Esophagus squamous epithelium (tissue), 5 donors: ENCODE measurements around the gene LMTK2. TPM values are rescaled to one million over a fixed set of nuclear protein-coding genes. Genes with fewer than 3 reads are reported as not detected.

Experiments
- DNase-seq: peaks from one replicate; lab custom pipeline; 2025; lab: John Stamatoyannopoulos, UW
- H3K27ac ChIP-seq, 4 donors: fragments of 200-600 bp; sonication (generic); one replicate each; pipeline ENCODE4 v1.5.1; 2016 to 2019; ENCODE audit warnings: mild to moderate bottlenecking in 1 of 4
- H3K27me3 ChIP-seq, 4 donors: fragments of 200-600 bp; sonication (generic); 1 replicate in 3 of 4; 2 replicates in 1 of 4; pipeline versions ENCODE4 v1.5.1 to v1.6.0; 2017 to 2021; ENCODE audit warnings: antibody characterized with exemption in 1 of 4
- H3K36me3 ChIP-seq, 3 donors: fragments of 200-600 bp; sonication (generic); one replicate each; pipeline ENCODE4 v1.5.1; 2016 to 2019
- H3K4me1 ChIP-seq, 3 donors: fragments of 200-600 bp; sonication (generic); one replicate each; pipeline ENCODE4 v1.5.1; 2017 to 2019
- H3K4me3 ChIP-seq, 4 donors: fragments of 200-600 bp; sonication (generic); 1 replicate in 3 of 4; 2 replicates in 1 of 4; pipeline ENCODE4 v1.5.1; 2016 to 2019; ENCODE audit warnings: mild to moderate bottlenecking in 2 of 4, moderate library complexity in 1 of 4
- H3K9me3 ChIP-seq, 3 donors: fragments of 200-600 bp; sonication (generic); one replicate each; pipeline ENCODE4 v1.5.1; 2016 to 2019
- POLR2A ChIP-seq, 4 donors: fragments of 450-650 bp; IDR thresholded peaks; one replicate each; pipeline ENCODE4 v1.6.1; 2017; ENCODE audit warnings: antibody characterized with exemption in 4 of 4, mild to moderate bottlenecking in 4 of 4, moderate library complexity in 3 of 4
- WGBS, 2 donors: methylation state at CpG; one replicate each; pipeline ENCODE4 v1.1.5; 2018; 5-methylcytosine and 5-hydroxymethylcytosine counted together
- intact Hi-C: fragments of 100-400 bp; cut with DNase I; formaldehyde crosslinking; loops from one replicate; pipeline ENCODE4 v1.15.0; 2022
- total RNA-seq, 4 donors: library from RNA; depleted of rRNA; stranded (reverse); fragments of >200 nt; gene quantifications; one replicate each; pipeline ENCODE4 v1.1.0, GENCODE V29; 2016
- TF ChIP-seq, protein P1 (sequence below), 6 experiments: fragments of 450-650 bp in 4 of 6; fragments of 200-600 bp in 2 of 6; sonication (generic) in 2 of 6; IDR thresholded peaks; one replicate each; pipeline ENCODE4 v1.5.1; 2016 to 2019; ENCODE audit warnings: antibody characterized with exemption in 6 of 6, mild to moderate bottlenecking in 4 of 6, moderate library complexity in 4 of 6
- donor health status: DM: yes; HTN: yes; CAD: no.

LMTK2 gene
- total RNA-seq, 4 donors from 2014 or later, result 16.0 to 29.3 (median 20.3) TPM

DNA sequence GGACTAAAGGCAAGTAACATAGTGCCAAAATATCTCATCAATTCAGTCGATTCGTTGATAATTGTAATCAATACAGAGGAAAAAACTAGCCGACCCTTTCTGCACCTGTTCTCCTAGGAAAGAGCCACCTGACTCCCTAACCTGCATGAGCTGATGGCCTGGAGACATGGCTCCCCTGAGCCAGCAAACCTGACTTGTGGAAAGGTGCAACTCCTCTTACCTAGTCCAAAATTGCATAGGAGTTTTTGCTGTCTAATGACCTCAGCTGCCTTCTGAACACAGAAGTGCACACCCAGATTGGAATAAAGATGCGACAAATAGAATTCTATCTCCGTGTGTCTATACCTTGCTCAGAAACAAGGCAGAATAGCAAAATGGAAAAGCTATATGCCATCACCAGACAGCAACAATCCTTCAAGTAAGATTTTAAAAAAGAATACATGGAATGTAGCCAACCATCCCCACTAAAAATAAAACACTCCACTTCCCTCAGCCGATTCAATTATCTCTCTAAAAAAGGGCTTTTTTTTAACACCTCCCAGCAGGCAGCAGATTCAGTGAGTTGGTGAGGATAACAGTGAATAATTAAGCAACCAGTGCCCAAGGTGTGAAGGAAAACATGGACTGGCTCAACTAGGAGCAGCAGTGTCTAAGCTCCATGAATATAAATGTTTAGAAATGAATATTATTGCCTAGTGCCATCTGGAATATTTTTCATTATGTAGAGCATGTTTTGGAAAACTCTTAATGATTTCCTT, 26.6 kb upstream of the LMTK2 start:
- H3K4me3 ChIP-seq, result no peak overlapping the region
- H3K27me3 ChIP-seq, result no peaks in the 10 kb centered on the region
- no peak overlapping the region for H3K27ac ChIP-seq
- TF ChIP-seq POLR2A (IDR thresholded peaks at IDR 0.05), result no peak
- TF ChIP-seq, protein P1, sequence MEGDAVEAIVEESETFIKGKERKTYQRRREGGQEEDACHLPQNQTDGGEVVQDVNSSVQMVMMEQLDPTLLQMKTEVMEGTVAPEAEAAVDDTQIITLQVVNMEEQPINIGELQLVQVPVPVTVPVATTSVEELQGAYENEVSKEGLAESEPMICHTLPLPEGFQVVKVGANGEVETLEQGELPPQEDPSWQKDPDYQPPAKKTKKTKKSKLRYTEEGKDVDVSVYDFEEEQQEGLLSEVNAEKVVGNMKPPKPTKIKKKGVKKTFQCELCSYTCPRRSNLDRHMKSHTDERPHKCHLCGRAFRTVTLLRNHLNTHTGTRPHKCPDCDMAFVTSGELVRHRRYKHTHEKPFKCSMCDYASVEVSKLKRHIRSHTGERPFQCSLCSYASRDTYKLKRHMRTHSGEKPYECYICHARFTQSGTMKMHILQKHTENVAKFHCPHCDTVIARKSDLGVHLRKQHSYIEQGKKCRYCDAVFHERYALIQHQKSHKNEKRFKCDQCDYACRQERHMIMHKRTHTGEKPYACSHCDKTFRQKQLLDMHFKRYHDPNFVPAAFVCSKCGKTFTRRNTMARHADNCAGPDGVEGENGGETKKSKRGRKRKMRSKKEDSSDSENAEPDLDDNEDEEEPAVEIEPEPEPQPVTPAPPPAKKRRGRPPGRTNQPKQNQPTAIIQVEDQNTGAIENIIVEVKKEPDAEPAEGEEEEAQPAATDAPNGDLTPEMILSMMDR (IDR thresholded peaks at IDR 0.05), result no peak
- intact Hi-C loops, result no loop called here
- peaks cover 0 to 2% (median 0%) of the 10 kb centered on the region in 3 donors for H3K9me3 ChIP-seq
- 63 to 65% methylated on average over 6 of the region's 6 CpGs for WGBS, 2 donors
- peaks cover 0 to 21% (median 0%) of the 10 kb centered on the region in 3 donors for H3K4me1 ChIP-seq
- DNase-seq, result no peak
- H3K36me3 ChIP-seq, result no peaks in the 10 kb centered on the region

GRCh38 chr7:98081319-98081718, 25.3 kb upstream of the LMTK2 start:
- WGBS, 2 donors, result 72 to 84% methylated on average over 6 to 7 of the region's 7 CpGs
- H3K27me3 ChIP-seq, result peaks cover 0 to 4% (median 0%) of the 10 kb centered on the region in 4 donors
- intact Hi-C loops, result no loop called here

DNA sequence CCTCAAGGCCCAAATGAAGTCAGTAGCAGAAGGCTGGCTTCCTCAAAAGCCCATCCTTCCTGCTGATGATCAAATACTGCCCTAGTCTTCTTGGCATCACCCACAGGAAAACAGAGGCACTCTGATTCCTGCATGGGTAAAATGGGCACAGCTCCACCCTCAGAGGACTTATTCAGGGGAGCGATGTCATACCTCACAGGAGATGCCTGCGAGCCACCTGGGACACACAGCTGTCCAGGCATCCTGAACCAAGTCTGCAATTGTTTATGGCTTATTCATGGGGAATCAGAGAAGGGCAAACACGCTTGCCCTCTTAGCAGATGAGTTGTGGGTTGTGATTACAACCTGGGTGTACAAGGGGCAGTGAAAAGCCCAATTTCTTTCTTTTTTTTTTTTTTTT, 22.0 kb upstream of the LMTK2 start:
- Histone ChIP-seq H3K27ac (peak overlapping the region in 3 of 4 donors; percentile 81 to 91 (median 90)), H3K4me1 (peaks cover 0 to 33% (median 8%) of the 10 kb centered on the region in 3 donors), H3K4me3 (no peak overlapping the region), H3K36me3 (no peaks in the 10 kb centered on the region), H3K27me3 (peaks cover 0 to 4% (median 0%) of the 10 kb centered on the region in 4 donors), H3K9me3 (no peaks in the 10 kb centered on the region)
- TF ChIP-seq, protein P1 (IDR thresholded peaks at IDR 0.05), result no peak
- no peak for TF ChIP-seq POLR2A (IDR thresholded peaks at IDR 0.05)
- intact Hi-C loops, result no loop called here
- DNase-seq, result no peak
- WGBS, 2 donors, result 67 to 82% methylated on average over 3 of the region's 3 CpGs

More at GRCh38 chr7:98081319-98081718, 25.3 kb upstream of the LMTK2 start:
- Histone ChIP-seq H3K27ac (no peak overlapping the region), H3K4me1 (peaks cover 0 to 32% (median 5%) of the 10 kb centered on the region in 3 donors), H3K4me3 (no peak overlapping the region), H3K9me3 (no peaks in the 10 kb centered on the region), H3K36me3 (no peaks in the 10 kb centered on the region)
- TF ChIP-seq, protein P1 (IDR thresholded peaks at IDR 0.05), result no peak
- TF ChIP-seq POLR2A (IDR thresholded peaks at IDR 0.05), result no peak
- DNase-seq, result no peak

- DNase-seq, result no peak
- Histone ChIP-seq H3K36me3 (no peaks in the 10 kb centered on the region), H3K27me3 (peaks cover 0 to 4% (median 0%) of the 10 kb centered on the region in 4 donors), H3K27ac (peak overlapping the region; percentile 71 to 91 (median 86)), H3K4me1 (peaks cover 0 to 29% (median 8%) of the 10 kb centered on the region in 3 donors), H3K9me3 (no peaks in the 10 kb centered on the region), H3K4me3 (no peak overlapping the region)
- TF ChIP-seq, protein P1 (IDR thresholded peaks at IDR 0.05), result peak in 3 of 6 experiments; percentile 24 to 64 (median 46)
- no peak for TF ChIP-seq POLR2A (IDR thresholded peaks at IDR 0.05)
- intact Hi-C loops, result no loop called here
- WGBS, 2 donors, result 25 to 30% methylated on average over 2 of the region's 4 CpGs
Observed at GRCh38 chr7:98085674-98086073, 21.0 kb upstream of the LMTK2 start.

GRCh38 chr7:98086281-98086718, 20.4 kb upstream of the LMTK2 start:
- TF ChIP-seq, protein P1 (IDR thresholded peaks at IDR 0.05), result no peak
- no peak for TF ChIP-seq POLR2A (IDR thresholded peaks at IDR 0.05)
- Histone ChIP-seq H3K36me3 (no peaks in the 10 kb centered on the region), H3K9me3 (no peaks in the 10 kb centered on the region), H3K27ac (peak overlapping the region; percentile 71 to 91 (median 86)), H3K4me1 (peaks cover 0 to 29% (median 8%) of the 10 kb centered on the region in 3 donors), H3K27me3 (peaks cover 0 to 4% (median 0%) of the 10 kb centered on the region in 4 donors), H3K4me3 (no peak overlapping the region)
- no peak for DNase-seq
- intact Hi-C loops, result no loop called here
- 38 to 71% methylated on average over 5 to 8 of the region's 11 CpGs for WGBS, 2 donors
